ENCODE data around the gene AACS.
A peak's percentile ranks its signal among the peaks of the same experiment; 100 is the strongest.

AACS gene

DNA sequence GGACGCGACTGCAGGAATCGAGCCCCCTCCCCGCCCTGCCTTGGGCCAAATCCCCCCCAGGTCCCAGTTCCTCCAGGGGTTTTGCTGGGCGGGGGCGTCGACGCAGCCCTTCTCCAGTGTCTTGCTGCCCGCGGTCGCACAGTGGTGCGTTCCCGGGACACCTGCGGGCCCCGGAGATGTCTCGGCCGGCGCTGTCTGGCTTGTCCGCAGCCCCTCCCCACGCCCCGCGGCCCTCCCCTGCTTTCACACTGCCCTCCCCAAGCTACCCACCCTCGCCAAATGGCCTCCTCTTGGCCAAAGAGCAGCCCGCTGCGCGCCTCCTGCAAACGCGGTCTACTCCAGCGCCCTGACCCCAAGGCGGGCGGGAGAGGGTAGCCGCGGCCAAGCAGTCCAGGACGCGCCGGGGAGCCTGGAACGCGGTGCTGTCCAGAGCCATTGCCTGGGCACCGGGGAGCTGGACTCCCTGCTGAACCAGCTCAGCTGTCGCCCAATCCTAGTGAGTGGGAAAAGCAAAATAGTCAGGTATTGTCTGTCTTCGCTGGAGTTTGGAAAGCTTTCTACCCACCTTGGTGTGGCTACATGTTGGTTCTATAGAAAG, 122.0 kb downstream of the AACS start:
- Histone ChIP-seq H3K36me3 (no peaks in the 10 kb centered on the region), H3K9me3 (replicated peaks in 1 of 11) (no peaks in the 10 kb centered on the region), H3K4me2 (peak overlapping the region; percentile 94 to 98 (median 97)), H3K27me3 (peaks cover 83 to 91% (median 87%) of the 10 kb centered on the region in 11 experiments), H4K20me1 (peaks cover 0 to 63% (median 29%) of the 10 kb centered on the region in 11 experiments; a peak in 18 of 22 replicates), H3K9ac (peak overlapping the region in 10 of 11 experiments; percentile 33 to 73 (median 58); a peak in 9 of 22 replicates), H3K4me3 (peak overlapping the region; percentile 51 to 75 (median 67)), H3K4me1 (peaks cover 11 to 27% (median 16%) of the 10 kb centered on the region in 10 experiments; a peak in 19 of 20 replicates), H3K27ac (no peak overlapping the region)
- TF ChIP-seq Cebpa-rat (IDR thresholded peaks at IDR 0.05), result no peak

DNA sequence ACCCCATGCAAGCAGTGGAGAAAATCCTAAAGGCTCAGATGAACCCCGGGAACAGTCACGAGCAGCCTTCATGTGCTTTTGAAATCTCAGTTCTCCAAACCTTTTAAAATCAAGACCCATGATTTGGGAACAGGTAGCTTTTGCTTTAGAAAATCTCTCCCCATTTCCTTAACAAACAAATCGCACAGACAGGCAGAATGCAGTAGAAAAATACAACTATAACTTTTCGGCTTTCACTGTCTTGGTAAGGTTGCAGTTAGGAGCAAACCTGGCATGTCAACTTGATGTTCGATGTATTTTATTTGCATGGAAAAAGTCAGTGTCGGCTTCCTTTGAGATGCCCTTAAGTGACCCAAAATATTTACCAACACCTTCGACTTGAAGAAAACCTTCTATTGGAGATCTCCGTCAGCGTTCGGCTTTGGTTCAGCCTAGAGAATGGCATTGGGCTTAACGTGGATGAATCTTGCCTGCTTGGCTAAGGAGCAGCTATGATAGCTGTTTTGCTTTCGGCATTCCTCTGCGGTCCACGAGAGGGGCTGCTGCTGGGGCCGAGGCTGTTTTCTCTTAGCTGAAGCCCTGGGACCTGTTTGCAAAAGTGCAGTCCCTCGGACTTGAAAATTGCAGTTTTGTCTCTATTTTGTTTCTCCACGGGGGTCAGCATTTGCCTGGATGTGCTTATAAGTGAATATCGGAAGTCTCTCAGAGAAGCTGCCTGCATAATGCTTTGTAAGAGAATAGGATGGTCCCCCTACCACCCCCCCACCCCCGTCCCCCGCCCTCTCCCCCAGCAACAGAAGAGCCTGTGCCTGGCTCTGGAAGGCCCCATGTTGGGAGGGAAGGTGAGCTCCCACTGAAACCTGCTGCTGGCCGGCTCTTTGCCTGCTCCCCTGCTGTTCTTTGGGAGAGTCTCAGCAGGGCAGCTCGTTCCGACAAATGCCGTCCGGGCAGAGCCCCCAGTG, 122.8 kb downstream of the AACS start:
- Histone ChIP-seq H3K27ac (no peak overlapping the region), H3K4me3 (peak overlapping the region in 1 of 10 experiments; percentile 68; a peak in 1 of 20 replicates), H4K20me1 (peaks cover 0 to 63% (median 29%) of the 10 kb centered on the region in 11 experiments; a peak in 18 of 22 replicates), H3K9ac (no peak overlapping the region), H3K4me1 (peaks cover 9 to 27% (median 16%) of the 10 kb centered on the region in 10 experiments; a peak in 19 of 20 replicates), H3K27me3 (peaks cover 89 to 99% (median 94%) of the 10 kb centered on the region in 11 experiments), H3K4me2 (peak overlapping the region in 10 of 11 experiments; percentile 94 to 98 (median 97); a peak in 13 of 22 replicates), H3K36me3 (no peaks in the 10 kb centered on the region), H3K9me3 (replicated peaks in 1 of 11) (no peaks in the 10 kb centered on the region)
- TF ChIP-seq Cebpa-rat (IDR thresholded peaks at IDR 0.05), result no peak

DNA sequence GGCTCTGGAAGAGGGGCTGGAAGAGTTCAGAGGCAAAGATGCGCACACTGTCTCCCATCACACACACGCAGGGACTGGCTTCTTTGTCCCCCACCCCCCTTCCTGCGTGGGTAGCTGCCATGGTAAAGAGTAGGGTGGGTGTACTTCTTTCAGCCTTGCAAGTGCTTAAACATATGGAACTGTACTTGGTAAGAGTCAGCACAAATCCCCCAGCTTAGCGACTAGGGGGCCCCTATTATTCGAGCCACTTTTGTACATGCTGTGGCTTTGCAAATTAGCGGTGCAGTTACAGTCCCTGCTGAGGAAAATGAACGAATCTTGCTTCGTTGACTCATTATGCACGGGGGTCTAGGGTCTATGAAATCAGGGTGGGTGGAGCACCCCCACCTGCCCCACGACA, 123.8 kb downstream of the AACS start:
- Histone ChIP-seq H3K4me2 (no peak overlapping the region), H3K9me3 (replicated peaks in 1 of 11) (no peaks in the 10 kb centered on the region), H3K27ac (no peak overlapping the region), H3K4me3 (no peak overlapping the region), H4K20me1 (peaks cover 0 to 56% (median 29%) of the 10 kb centered on the region in 11 experiments; a peak in 18 of 22 replicates), H3K36me3 (no peaks in the 10 kb centered on the region), H3K9ac (no peak overlapping the region), H3K4me1 (peaks cover 9 to 19% (median 11%) of the 10 kb centered on the region in 10 experiments; a peak in 19 of 20 replicates), H3K27me3 (peaks cover 81 to 98% (median 95%) of the 10 kb centered on the region in 11 experiments)
- TF ChIP-seq Cebpa-rat (IDR thresholded peaks at IDR 0.05), result no peak

DNA sequence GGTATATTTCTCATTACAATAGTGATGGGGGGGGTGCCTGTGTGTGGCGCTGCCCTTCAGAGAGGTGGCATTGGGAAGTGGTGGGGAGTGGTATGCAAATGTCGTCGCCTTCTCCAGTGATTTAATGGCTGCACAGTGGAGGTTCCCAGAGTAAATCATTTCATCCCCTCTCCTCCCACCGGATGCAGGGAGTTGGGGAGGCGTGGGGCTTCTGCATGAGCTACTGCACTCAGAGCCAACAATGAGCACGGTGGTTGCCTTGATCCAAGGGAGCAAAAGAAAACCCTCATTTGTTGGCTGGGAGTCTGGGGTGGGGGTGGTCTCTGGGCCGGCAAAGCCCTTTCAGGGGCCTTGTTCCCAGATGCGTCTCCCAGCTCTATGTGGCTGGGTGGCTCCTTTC, 124.3 kb downstream of the AACS start:
- peaks cover 80 to 98% (median 93%) of the 10 kb centered on the region in 11 experiments for H3K27me3 ChIP-seq
- H3K4me3 ChIP-seq, result no peak overlapping the region
- peaks cover 0 to 51% (median 29%) of the 10 kb centered on the region in 11 experiments; a peak in 18 of 22 replicates for H4K20me1 ChIP-seq
- no peaks in the 10 kb centered on the region for H3K36me3 ChIP-seq
- no peaks in the 10 kb centered on the region for H3K9me3 ChIP-seq (replicated peaks in 1 of 11)
- H3K4me1 ChIP-seq, result peaks cover 9 to 19% (median 11%) of the 10 kb centered on the region in 10 experiments; a peak in 19 of 20 replicates
- no peak overlapping the region for H3K27ac ChIP-seq
- no peak overlapping the region for H3K4me2 ChIP-seq
- H3K9ac ChIP-seq, result no peak overlapping the region
- no peak for TF ChIP-seq Cebpa-rat (IDR thresholded peaks at IDR 0.05)

DNA sequence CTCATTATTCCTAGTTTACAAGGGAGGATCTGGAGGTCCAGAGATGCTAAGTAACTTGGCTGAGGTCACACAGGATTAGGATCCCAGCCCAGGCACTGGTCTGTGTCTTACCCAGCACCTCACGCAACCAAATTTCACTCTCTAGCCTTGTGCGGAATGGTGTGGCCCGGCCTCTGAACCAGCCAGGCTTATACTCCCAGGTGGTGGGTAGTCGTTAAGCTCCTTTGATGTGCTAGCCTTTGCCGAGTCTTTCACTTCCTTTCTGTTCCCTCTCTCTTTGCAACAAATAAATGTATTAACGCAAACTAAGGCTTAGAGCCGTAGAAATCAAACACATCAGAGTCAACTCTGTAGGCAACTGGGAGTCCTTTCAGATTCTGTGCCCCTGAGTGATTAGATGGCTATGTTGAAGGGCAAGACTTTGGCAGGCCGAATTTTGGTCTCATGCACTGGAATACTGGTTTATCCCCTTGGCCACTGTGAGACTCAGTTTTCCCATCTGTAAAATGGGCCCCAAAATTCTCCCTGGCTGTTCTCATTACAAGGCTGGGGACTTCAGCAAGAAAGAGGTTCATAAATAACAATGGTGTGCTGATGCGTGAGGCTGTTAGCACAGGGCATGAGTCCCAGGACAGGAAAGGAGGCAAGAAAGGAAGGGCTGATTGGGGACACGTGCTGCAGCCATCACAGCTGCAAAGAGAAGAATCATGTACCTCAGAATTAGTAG, 126.3 kb downstream of the AACS start:
- H3K4me2 ChIP-seq, result no peak overlapping the region
- H3K4me1 ChIP-seq, result peaks cover 9 to 15% (median 11%) of the 10 kb centered on the region in 10 experiments; a peak in 19 of 20 replicates
- H3K9ac ChIP-seq, result no peak overlapping the region
- no peak overlapping the region for H3K27ac ChIP-seq
- peaks cover 60 to 77% (median 73%) of the 10 kb centered on the region in 11 experiments for H3K27me3 ChIP-seq
- H3K4me3 ChIP-seq, result no peak overlapping the region
- peaks cover 0 to 34% (median 27%) of the 10 kb centered on the region in 11 experiments; a peak in 16 of 22 replicates for H4K20me1 ChIP-seq
- no peak for TF ChIP-seq Cebpa-rat (IDR thresholded peaks at IDR 0.05)
- H3K9me3 ChIP-seq (replicated peaks in 1 of 11), result no peaks in the 10 kb centered on the region
- no peaks in the 10 kb centered on the region for H3K36me3 ChIP-seq

DNA sequence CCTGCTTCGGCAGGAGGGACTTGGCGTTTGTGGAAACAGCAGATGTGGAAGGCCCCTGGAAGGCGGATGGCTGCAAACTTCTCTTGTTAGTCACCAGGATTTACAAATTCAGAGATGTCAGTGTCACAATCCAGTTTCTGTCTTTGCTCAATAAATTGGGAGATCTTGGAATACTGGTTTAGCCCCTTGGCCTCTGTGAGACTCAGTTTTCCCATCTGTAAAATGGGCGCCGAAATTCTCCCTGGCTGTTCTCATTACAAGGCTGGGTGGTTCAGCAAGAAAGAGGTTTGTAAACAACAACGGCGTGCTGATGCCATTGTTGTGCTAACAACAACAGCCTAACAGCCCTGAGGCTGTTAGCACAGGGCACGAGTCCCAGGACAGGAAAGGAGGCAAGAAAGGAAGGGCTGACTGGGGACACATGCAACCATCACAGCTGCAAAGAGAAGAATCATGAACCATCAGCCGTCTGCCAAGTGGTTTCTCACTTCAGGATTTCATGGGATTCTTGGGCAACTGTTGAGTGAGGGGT, 127.5 kb downstream of the AACS start:
- no peak overlapping the region for H3K4me2 ChIP-seq
- peaks cover 0 to 4% (median under 1%) of the 10 kb centered on the region in 10 experiments; a peak in 6 of 20 replicates for H3K4me1 ChIP-seq

More for the DNA sequence above, 127.5 kb downstream of the AACS start:
- Histone ChIP-seq H3K9ac (no peak overlapping the region), H3K27ac (no peak overlapping the region), H4K20me1 (peaks cover 0 to 22% (median 17%) of the 10 kb centered on the region in 11 experiments; a peak in 14 of 22 replicates), H3K36me3 (no peaks in the 10 kb centered on the region), H3K9me3 (replicated peaks in 1 of 11) (no peaks in the 10 kb centered on the region), H3K27me3 (peaks cover 48 to 65% (median 60%) of the 10 kb centered on the region in 11 experiments), H3K4me3 (no peak overlapping the region)
- no peak for TF ChIP-seq Cebpa-rat (IDR thresholded peaks at IDR 0.05)

Data from BLaER1 treated with 17β-estradiol and CSF1 and Interleukin-3, amounts not matched to agents 10 nM and 100 nM (cell line).